Measurements from ENCODE around the gene MAD1L1.

The MAD1L1 gene

GRCh38 chr7:2069472-2069860 lies 163.3 kb downstream of the MAD1L1 start:
- DNase-seq, result no peak
- Mint-ChIP-seq H3K9me3 (no peaks in the 10 kb centered on the region), H3K27me3 (ENCODE audit: low read depth, poor library complexity) (peaks cover 3% of the 10 kb centered on the region), H3K36me3 (ENCODE audit: low read depth) (peaks cover 5% of the 10 kb centered on the region), H3K27ac (no peak overlapping the region), H3K4me1 (peaks cover 67% of the 10 kb centered on the region), H3K4me3 (no peak overlapping the region)
- no peak for TF ChIP-seq CTCF (IDR thresholded peaks at IDR 0.05)

GRCh38 chr7:2068693-2069471 lies 163.9 kb downstream of the MAD1L1 start:
- Mint-ChIP-seq H3K4me1 (peaks cover 68% of the 10 kb centered on the region), H3K4me3 (no peak overlapping the region), H3K36me3 (ENCODE audit: low read depth) (peaks cover 5% of the 10 kb centered on the region), H3K27ac (no peak overlapping the region), H3K9me3 (no peaks in the 10 kb centered on the region), H3K27me3 (ENCODE audit: low read depth, poor library complexity) (peaks cover 3% of the 10 kb centered on the region)
- no peak for DNase-seq
- no peak for TF ChIP-seq CTCF (IDR thresholded peaks at IDR 0.05)

GRCh38 chr7:2066251-2066919 lies 166.4 kb downstream of the MAD1L1 start:
- H3K9me3 Mint-ChIP-seq, result peaks cover 7% of the 10 kb centered on the region
- DNase-seq, result no peak
- peaks cover 17% of the 10 kb centered on the region for H3K36me3 Mint-ChIP-seq (ENCODE audit: low read depth)
- H3K27me3 Mint-ChIP-seq (ENCODE audit: low read depth, poor library complexity), result no peaks in the 10 kb centered on the region
- H3K4me3 Mint-ChIP-seq, result no peak overlapping the region
- peak overlapping the region; percentile 85 for H3K27ac Mint-ChIP-seq
- peaks cover 64% of the 10 kb centered on the region for H3K4me1 Mint-ChIP-seq
- no peak for TF ChIP-seq CTCF (IDR thresholded peaks at IDR 0.05)

- peak; percentile 50 for DNase-seq
- Mint-ChIP-seq H3K27me3 (ENCODE audit: low read depth, poor library complexity) (no peaks in the 10 kb centered on the region), H3K4me1 (peaks cover 58% of the 10 kb centered on the region), H3K27ac (no peak overlapping the region), H3K4me3 (no peak overlapping the region), H3K36me3 (ENCODE audit: low read depth) (peaks cover 22% of the 10 kb centered on the region), H3K9me3 (peaks cover 12% of the 10 kb centered on the region)
- no peak for TF ChIP-seq CTCF (IDR thresholded peaks at IDR 0.05)
Observed at GRCh38 chr7:2065528-2065927, 167.2 kb downstream of the MAD1L1 start.

GRCh38 chr7:2063563-2064260 lies 169.0 kb downstream of the MAD1L1 start:
- Mint-ChIP-seq H3K9me3 (peaks cover 27% of the 10 kb centered on the region), H3K27ac (peak overlapping the region; percentile 93), H3K36me3 (ENCODE audit: low read depth) (peaks cover 38% of the 10 kb centered on the region), H3K27me3 (ENCODE audit: low read depth, poor library complexity) (no peaks in the 10 kb centered on the region), H3K4me1 (peaks cover 41% of the 10 kb centered on the region), H3K4me3 (no peak overlapping the region)
- DNase-seq, result no peak
- no peak for TF ChIP-seq CTCF (IDR thresholded peaks at IDR 0.05)

All from nephron progenitor cell (in vitro differentiated cells).